GM12891 (cell line): ENCODE measurements around the gene CYP2A6.
"Not testable (repeated sequence)": the region's sequence is repeated elsewhere in the genome, so short reads cannot be mapped to it uniquely, and the experiment has no call there.

ENCODE experiments used
- POLR2A ChIP-seq: IDR thresholded peaks from 2 replicates; pipeline ENCODE4 v1.6.1; 2011; ENCODE audit warnings: low read depth, low read length, control low read depth
- POLR2AphosphoS5 ChIP-seq: IDR thresholded peaks from 2 replicates; pipeline ENCODE4 v1.6.1; 2011; ENCODE audit warnings: low read depth, low read length, control low read depth
- TAF1 ChIP-seq: IDR thresholded peaks from 2 replicates; pipeline ENCODE4 v1.6.1; 2011; ENCODE audit warnings: low read depth, low read length, control low read depth

DNA sequence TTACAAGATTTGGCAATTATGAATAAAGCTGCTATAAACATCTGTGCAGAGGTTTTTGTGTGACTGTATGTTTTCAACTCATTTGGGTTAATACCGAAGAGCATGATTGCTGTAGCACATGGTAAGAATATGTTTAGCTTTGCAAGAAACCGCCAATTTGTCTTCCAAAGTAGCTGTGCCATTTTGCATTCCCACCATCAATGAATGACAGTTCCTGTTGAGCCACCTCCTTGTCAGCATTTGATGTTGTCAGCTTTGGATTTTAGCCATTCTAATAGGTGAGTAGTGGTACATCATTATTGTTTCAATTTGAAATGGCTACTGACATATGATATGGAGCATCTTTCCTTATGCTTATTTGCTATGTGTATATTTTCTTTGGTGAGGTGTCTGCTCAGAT, 23.6 kb upstream of the CYP2A6 start:
- not testable (repeated sequence) for TF ChIP-seq POLR2AphosphoS5, TAF1, POLR2A
